Measurements from ENCODE around the gene JPH2.

GRCh38 chr20:44187054-44187771 is at the start of gene JPH2:
- TF ChIP-seq POLR2AphosphoS5 (IDR thresholded peaks at IDR 0.05; ENCODE audit: low read depth) (no peak), CTCF (conservative IDR thresholded peaks at IDR 0.05; ENCODE audit: low read depth in 2 of 2) (no peak), EZH2 (IDR thresholded peaks at IDR 0.05; ENCODE audit: low read depth, unreplicated experiment) (no peak), ZNF331 (CRISPR knock-in tag; IDR thresholded peaks at IDR 0.05; ENCODE audit: low read depth) (no peak), NANOG (IDR thresholded peaks at IDR 0.05; ENCODE audit: borderline replicate concordance) (no peak), JUNB (IDR thresholded peaks at IDR 0.05; ENCODE audit: unreplicated experiment) (no peak), ETS1 (IDR thresholded peaks at IDR 0.05) (no peak), CREB1 (CRISPR knock-in tag; IDR thresholded peaks at IDR 0.05; ENCODE audit: low read depth) (no peak), REST (IDR thresholded peaks at IDR 0.05; ENCODE audit: unreplicated experiment) (no peak)

Data from GM23338 (cell line).